GM19452 (cell line): Measurements from ENCODE around the gene IFIT1B.

Experiments
- ATAC-seq: cut with Tn5 transposase; IDR thresholded peaks from one replicate; pipeline ENCODE4 v1.9.1; 2021; ENCODE audit not compliant: unreplicated experiment

The IFIT1B gene

DNA sequence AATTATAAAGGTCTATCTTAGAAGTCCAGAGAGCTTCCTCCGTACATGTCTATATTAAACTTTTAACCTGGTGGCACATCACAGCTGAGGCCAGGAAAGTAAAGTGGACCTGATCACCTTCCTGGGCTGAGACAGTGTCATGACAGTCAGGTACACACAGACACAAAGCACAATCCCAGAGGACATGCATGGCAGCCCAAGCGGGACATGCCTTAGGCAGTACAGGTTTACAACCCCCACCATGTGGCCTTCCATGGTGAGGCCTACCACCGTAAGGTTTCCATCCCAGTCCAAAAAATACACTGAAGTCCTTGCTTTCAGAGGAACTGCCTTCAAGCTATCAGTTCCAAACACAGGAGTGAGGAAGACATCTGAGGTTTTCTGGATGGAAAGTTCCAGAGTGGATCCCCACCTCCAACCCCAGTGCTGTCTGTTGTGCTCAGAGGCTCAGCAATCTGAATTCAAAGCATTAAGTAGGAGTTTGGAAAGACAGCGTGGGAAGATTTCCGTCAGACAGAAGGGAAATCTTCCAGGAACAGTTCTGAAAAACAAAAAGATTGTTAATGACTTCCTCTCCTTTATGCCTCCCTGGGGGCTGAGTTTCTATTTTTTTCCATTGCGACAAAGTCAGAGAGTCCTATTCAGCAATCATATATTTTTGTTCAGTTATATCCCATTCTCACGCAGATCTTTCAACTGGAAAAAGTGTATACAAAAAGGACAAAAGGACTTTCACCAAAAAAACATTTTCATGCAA lies 30.0 kb upstream of the IFIT1B start:
- ATAC-seq, result no peak

DNA sequence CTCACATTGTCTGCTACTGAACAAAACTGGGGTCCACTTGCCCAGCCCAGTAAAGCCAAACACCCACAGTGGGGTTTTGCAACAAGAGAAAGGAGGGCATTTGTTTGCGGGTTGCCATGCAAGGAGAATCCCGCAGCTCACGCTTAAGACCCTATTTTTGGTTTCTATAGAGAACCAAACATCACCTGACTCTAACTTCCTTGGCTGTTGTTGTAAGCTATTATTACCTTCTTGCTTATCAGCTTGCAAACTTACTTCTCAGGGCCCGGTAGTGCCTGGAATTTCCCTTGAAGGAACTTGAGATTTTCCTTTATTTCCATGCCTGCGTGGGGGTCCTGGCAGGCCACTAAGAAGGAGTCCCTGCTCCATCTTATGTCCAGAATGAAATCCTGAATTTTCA lies 29.4 kb upstream of the IFIT1B start:
- ATAC-seq, result no peak

DNA sequence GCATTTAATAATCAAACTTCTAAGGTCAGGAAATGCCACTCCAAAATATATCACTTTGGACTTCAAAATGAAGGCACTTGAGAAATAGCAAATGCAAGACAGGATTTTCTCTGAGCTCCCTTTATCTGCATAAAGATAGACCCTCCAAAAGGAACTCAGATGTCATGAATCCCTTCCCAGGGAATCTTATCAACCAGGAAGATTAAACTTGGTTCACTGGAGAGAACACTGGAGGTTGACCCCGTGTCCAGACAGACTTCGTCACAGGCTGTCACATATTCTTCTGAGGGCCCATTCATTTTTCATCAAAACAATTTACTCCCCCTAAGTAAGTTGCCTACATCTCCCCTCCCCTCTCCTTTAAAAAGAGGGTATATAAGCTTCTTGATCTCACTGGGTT lies 28.9 kb upstream of the IFIT1B start:
- no peak for ATAC-seq

DNA sequence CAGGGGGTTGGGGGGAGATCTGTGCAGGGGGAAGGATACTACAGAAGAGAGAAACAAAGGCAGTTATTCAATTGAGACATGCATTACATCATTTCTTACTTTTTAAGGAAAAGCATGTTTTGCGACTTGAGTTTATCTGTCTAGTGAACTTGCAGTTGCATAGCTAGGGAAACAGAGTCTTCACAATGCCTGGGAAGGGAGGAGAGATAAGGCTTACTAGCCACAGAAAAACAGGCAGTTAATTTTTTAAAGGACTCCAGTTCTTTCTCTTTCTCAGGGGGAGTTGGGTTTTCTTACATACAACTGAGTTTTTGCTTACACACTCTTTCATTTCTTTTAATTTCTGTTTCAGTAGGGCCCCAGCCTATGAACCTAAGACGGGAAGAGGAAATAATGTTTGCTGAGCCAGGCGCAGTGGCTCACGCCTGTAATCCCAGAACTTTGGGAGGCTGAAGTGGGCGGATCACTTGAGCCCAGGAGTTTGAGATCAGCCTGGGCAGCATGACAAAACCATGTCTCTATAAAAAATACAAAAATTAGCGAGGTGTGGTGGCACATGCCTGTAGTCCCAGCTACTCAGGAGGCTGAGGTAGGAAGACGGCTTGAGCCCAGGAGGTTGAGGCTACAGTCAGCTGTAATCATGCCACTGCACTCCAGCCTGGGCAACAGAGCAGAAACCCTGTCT lies 27.1 kb upstream of the IFIT1B start:
- ATAC-seq, result peak; percentile 49

DNA sequence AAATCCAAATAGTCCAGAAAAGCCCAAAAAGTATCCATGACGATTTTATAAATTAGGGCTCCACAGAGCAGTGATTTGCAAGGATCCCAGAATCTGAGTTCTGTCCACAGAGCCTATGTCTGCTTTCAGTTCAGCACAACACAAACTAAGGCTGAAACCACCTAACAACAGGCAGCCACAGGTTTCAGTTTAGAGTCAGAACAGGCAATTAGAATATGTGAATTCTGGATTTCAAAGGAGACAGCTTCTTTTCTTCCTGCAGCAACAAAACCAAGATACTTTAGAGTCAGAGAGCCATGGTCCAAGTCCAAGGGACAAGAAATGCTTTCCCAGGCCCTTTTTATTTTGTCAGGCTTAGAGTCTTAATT lies 26.5 kb upstream of the IFIT1B start:
- peak; percentile 87 for ATAC-seq

- ATAC-seq, result peak; percentile 5
These were observed 25.9 kb upstream of the IFIT1B start for GRCh38 chr10:89351780-89352597.

DNA sequence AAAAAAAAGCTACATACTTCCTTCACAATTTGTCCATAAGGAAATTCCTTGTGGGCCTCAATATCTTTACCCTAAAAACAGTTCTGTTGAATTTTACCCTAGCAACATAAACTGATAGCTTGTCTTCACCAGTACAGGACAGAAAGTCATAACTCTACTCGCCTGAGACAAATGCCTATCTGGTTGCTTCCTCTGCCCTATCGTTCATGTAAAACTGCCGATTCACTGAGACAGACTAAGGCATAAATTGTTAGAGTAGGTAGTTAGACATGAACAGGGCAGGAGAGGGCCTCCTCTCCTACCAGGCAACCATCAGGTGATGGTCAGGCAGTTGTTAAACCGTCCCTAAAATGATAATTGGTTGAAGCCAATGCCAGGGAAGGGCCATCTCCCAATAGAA lies 25.1 kb upstream of the IFIT1B start:
- no peak for ATAC-seq

- no peak for ATAC-seq
These were observed 22.4 kb upstream of the IFIT1B start for GRCh38 chr10:89355394-89355931.

DNA sequence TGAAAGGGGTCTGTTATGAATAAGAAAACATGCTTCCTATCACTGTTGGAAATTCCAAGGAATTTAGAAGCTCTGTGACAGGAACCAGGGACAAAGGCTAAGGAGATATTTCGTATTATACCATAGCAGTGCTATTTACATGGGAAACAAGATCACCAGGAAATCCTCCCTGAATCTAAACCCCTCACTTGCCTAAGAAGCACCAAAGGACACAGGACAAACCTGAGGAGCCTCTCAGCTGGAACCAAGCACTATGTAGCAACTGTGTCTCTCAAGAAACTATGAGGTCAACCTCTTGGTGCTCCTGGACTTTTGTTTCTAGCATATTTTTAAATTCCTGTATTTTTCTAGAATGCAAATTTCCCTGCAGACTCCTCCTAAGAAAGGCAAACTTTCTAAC lies 20.8 kb upstream of the IFIT1B start:
- no peak for ATAC-seq

DNA sequence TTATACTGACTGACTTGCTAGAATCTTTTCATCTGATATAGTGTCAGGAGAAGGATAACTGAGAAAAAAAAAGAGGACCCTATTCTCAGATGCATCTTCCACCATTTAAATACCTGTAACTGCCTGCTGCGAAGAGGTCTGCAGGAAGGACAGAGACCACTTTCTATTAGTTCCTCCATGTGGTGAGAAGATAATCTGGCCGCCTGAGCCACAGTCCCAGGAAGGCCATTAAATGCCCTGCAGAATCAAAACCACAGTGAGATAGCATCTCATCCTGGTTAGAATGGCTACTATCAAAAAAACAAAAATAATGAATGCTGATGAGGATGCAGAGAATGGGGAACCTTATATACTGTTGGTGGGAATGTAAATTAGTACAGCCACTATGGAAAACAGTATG lies 19.9 kb upstream of the IFIT1B start:
- ATAC-seq, result no peak

DNA sequence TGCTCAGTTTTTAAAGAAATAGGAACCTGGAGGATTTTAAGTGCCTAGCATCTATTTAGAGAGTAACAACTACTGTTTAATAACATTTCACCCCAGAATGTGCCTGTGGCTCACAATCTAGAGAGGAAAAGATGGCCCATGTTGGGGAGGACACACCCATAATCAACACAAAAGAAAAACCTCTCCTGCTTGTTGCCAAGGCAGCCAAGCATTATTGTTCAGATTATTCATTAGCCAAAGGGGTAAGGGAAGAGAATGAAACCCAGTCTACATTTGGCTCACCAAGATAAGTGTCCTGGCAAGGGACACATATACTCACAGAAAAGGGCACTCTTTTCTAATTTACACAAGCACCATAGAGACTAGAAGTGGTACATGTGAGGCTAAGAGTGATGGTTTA lies 17.7 kb upstream of the IFIT1B start:
- ATAC-seq, result no peak

- ATAC-seq, result no peak
These were observed 14.9 kb upstream of the IFIT1B start for GRCh38 chr10:89362929-89363328.

DNA sequence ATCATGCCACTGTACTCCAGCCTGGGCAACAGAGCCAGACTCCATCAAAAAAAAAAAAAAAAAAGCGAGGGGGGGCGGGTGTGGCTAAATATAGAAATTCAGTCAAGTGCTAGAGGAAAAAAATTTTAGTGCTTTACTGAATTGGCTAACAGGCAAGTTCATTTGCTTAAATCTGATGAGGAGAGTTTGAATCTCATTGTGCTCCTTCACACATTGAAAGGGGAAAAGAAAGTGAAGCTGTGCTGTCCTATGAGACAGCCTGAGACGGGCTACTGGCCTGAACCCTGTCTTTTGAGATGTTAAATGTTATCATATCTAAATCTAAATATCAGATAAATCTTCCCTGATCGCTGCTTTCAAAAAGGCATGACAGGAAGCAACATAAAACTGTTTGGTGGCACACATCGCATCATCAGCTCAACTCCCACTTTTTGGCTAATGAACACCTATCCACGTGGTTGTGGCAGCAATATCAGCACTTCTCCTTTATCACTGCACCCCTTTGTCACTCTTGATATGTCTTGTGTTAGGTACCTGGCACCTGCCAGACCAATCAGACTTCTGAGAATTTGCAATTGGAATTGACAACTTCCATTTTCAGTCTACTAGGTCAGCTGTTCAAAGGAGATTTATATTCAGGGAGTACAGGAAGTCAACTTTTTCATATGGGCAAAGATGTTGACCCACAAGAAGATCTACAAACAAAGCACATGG lies 14.0 kb upstream of the IFIT1B start:
- peak; percentile 39 for ATAC-seq

- ATAC-seq, result no peak
These were observed 13.3 kb upstream of the IFIT1B start for GRCh38 chr10:89364531-89364930.

GRCh38 chr10:89367529-89367928 lies 10.3 kb upstream of the IFIT1B start:
- peak; percentile 83 for ATAC-seq

DNA sequence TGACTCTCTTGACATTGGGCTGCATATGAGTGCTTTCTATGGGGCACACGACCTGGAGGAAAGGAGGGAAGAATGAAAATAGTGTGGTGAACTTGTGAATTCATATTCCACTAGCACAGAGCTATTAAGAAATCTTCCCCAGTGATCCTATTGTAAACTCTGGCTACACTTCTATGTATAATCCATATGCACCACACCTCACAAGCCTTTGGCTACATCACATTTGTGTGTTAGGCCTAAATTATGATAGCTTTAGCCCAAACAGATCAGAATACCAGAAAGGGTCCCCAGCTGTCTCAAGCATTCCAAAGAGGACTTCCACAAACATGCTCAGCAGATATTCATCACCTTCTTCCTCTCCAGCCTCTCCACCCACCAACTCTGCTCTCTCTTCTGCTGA lies 9.7 kb upstream of the IFIT1B start:
- no peak for ATAC-seq

GRCh38 chr10:89369156-89370105 lies 8.4 kb upstream of the IFIT1B start:
- no peak for ATAC-seq

- no peak for ATAC-seq
These were observed 6.8 kb upstream of the IFIT1B start for GRCh38 chr10:89371079-89371478.

- no peak for ATAC-seq
These were observed 5.9 kb upstream of the IFIT1B start for GRCh38 chr10:89371987-89372386.
